Measurements from ENCODE around the gene MYEF2. TPM values are rescaled to one million over a fixed set of nuclear protein-coding genes. Genes with fewer than 3 reads are reported as not detected.

The MYEF2 gene
- total and polyA plus RNA-seq, 2 experiments from 2014 or later, result 62.0 to 79.7 TPM

- no peaks in the 10 kb centered on the region for H3K9me2 ChIP-seq (ENCODE audit: insufficient read depth)
- H3F3A ChIP-seq (replicated peaks; ENCODE audit: low read depth), result no peaks in the 10 kb centered on the region
- H3K4me1 ChIP-seq (ENCODE audit: insufficient read depth), result peaks cover 24% of the 10 kb centered on the region
- DNase-seq (ENCODE audit: low spot score) (no peak), ATAC-seq (no peak; the same call in 2 of the 3 replicates)
- H3K4me3 Mint-ChIP-seq, result no peak overlapping the region
- 0 out of 2 replicates have a peak overlapping the region, but pooled peaks have one; percentile 19 for H3K4me2 ChIP-seq
- peaks cover 45% of the 10 kb centered on the region for H3K4me1 Mint-ChIP-seq
- TF ChIP-seq STAT1 (IDR thresholded peaks at IDR 0.05; ENCODE audit: unreplicated experiment) (no peak), CREB1 (CRISPR knock-in tag; IDR thresholded peaks at IDR 0.05; ENCODE audit: low read depth) (no peak), REST (IDR thresholded peaks at IDR 0.05; ENCODE audit: unreplicated experiment) (no peak), POLR2AphosphoS5 (IDR thresholded peaks at IDR 0.05; ENCODE audit: low read depth) (no peak), EZH2 (IDR thresholded peaks at IDR 0.05; ENCODE audit: low read depth, unreplicated experiment) (no peak), ZNF462 (CRISPR knock-in tag; IDR thresholded peaks at IDR 0.05) (no peak), EZH2phosphoT487 (IDR thresholded peaks at IDR 0.05; ENCODE audit: unreplicated experiment) (no peak), ZNF114 (CRISPR knock-in tag; IDR thresholded peaks at IDR 0.05) (no peak), JUNB (IDR thresholded peaks at IDR 0.05; ENCODE audit: unreplicated experiment) (no peak), NANOG (IDR thresholded peaks at IDR 0.05; ENCODE audit: borderline replicate concordance) (no peak), ZNF331 (CRISPR knock-in tag; IDR thresholded peaks at IDR 0.05; ENCODE audit: low read depth) (no peak)
- TF ChIP-seq, protein P1, sequence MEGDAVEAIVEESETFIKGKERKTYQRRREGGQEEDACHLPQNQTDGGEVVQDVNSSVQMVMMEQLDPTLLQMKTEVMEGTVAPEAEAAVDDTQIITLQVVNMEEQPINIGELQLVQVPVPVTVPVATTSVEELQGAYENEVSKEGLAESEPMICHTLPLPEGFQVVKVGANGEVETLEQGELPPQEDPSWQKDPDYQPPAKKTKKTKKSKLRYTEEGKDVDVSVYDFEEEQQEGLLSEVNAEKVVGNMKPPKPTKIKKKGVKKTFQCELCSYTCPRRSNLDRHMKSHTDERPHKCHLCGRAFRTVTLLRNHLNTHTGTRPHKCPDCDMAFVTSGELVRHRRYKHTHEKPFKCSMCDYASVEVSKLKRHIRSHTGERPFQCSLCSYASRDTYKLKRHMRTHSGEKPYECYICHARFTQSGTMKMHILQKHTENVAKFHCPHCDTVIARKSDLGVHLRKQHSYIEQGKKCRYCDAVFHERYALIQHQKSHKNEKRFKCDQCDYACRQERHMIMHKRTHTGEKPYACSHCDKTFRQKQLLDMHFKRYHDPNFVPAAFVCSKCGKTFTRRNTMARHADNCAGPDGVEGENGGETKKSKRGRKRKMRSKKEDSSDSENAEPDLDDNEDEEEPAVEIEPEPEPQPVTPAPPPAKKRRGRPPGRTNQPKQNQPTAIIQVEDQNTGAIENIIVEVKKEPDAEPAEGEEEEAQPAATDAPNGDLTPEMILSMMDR (conservative IDR thresholded peaks at IDR 0.05; ENCODE audit: low read depth in 2 of 2), result no peak
- TF ChIP-seq, protein P2, sequence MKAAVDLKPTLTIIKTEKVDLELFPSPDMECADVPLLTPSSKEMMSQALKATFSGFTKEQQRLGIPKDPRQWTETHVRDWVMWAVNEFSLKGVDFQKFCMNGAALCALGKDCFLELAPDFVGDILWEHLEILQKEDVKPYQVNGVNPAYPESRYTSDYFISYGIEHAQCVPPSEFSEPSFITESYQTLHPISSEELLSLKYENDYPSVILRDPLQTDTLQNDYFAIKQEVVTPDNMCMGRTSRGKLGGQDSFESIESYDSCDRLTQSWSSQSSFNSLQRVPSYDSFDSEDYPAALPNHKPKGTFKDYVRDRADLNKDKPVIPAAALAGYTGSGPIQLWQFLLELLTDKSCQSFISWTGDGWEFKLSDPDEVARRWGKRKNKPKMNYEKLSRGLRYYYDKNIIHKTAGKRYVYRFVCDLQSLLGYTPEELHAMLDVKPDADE (IDR thresholded peaks at IDR 0.05), result no peak
- no peak overlapping the region for H3K27ac ChIP-seq (ENCODE audit: low read depth)
- H3K36me3 ChIP-seq (ENCODE audit: insufficient read depth), result 0 out of 2 replicates have a peak, but pooled peaks cover 4% of the 10 kb centered on the region
- H3K9me3 Mint-ChIP-seq, result no peaks in the 10 kb centered on the region
- no peaks in the 10 kb centered on the region for H3K27me3 ChIP-seq (ENCODE audit: insufficient read depth)
- H3K27me3 Mint-ChIP-seq (ENCODE audit: insufficient read depth, low read depth, poor library complexity), result no peaks in the 10 kb centered on the region
- H3K27ac Mint-ChIP-seq, result no peak overlapping the region
- H3K4me3 ChIP-seq, result no peak overlapping the region
- peaks cover 23% of the 10 kb centered on the region; the same call in 2 of the 3 replicates for H3K36me3 Mint-ChIP-seq (ENCODE audit: low read depth)
- 0 out of 2 replicates have a peak, but pooled peaks cover 14% of the 10 kb centered on the region for H4K20me1 ChIP-seq (replicated peaks; ENCODE audit: insufficient read depth)
- no peak overlapping the region for H2AFZ ChIP-seq
- H3K79me2 ChIP-seq (replicated peaks; ENCODE audit: insufficient read depth), result peaks cover 95% of the 10 kb centered on the region
Observed at GRCh38 chr15:48170981-48171380, 7.1 kb downstream of the MYEF2 start.

Data from GM23338 (cell line).